ENCODE results near the gene PLA2G4F.

Gene PLA2G4F

DNA sequence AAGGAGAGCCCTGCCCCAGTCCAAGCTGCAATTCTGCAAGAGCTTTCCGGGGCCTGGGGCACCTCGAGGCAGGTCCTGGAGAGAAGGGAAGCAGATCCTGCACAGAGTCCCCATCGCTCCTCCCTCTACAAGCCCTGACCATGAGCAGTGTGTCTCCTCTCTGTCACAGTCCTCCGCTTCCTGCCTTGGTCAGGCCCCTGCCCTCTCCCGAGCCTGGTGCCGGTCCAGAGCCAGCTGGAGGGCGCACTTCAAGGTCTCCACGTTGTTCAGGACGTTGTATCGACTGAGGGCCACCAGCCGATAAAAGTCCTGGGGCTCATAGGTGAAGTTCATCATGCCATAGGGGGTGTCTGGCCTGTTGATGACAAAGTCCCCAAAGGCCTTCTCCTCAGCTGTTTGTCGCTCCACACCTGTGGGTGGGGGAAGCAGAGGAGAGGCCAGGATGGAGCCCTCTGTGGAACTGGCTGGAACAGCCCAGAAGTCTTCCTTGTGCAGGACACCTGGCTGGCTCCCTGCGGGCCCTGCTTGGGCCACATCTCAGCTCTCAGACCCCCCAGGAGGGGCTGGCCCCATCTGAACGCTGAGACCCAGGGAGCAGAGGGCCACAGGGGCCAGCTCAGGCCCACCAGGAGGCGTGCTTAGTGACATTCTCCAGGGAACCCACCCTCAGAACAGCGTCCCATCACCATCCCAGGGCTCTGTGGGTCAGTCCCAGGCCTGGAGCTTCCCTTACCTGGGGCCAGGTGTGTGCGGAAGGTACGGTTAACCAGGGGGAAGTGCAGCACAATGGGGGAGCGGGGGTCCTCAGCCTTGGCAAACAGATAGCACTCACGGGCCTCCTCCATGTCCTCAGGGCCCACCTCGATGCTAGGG lies 14.4 kb downstream of the PLA2G4F start:
- ChIA-PET POLR2A (ENCODE audit: low non-redundant PET) (no interaction called here), CTCF (interaction anchor here (0.6 kb wide), 1 partner anchor 247 kb away, joined by 4 read pairs; no protein-coding TSS in a partner anchor)
- DNase-seq (ENCODE audit: low spot score) = no peak
- no peak overlapping the region for H3K27ac ChIP-seq
- TF ChIP-seq, protein P1, sequence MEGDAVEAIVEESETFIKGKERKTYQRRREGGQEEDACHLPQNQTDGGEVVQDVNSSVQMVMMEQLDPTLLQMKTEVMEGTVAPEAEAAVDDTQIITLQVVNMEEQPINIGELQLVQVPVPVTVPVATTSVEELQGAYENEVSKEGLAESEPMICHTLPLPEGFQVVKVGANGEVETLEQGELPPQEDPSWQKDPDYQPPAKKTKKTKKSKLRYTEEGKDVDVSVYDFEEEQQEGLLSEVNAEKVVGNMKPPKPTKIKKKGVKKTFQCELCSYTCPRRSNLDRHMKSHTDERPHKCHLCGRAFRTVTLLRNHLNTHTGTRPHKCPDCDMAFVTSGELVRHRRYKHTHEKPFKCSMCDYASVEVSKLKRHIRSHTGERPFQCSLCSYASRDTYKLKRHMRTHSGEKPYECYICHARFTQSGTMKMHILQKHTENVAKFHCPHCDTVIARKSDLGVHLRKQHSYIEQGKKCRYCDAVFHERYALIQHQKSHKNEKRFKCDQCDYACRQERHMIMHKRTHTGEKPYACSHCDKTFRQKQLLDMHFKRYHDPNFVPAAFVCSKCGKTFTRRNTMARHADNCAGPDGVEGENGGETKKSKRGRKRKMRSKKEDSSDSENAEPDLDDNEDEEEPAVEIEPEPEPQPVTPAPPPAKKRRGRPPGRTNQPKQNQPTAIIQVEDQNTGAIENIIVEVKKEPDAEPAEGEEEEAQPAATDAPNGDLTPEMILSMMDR (conservative IDR thresholded peaks at IDR 0.05; ENCODE audit: low read depth) = no peak

DNA sequence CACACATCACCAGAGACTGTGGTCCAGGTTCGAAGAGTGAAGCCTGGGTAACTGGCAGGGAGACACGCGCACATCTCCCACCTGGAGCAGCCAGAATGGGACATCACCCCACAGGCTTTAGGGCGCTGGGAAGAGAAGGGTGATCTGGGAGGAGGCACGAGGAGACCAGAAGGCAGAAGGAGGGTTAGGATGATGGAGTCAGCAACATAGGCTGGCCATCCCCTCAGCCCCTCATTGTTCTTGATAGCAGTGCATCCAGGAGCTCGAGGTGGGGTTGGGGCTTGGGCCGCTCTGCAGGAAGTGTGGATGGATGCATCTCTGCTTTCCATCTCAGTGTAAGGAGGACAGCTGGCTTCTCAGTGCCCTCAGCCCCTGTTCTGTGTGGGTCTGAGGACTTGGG lies 15.2 kb downstream of the PLA2G4F start:
- no peak overlapping the region for H3K27ac ChIP-seq
- POLR2A ChIA-PET (ENCODE audit: low non-redundant PET) = no interaction called here
- no peak for DNase-seq (ENCODE audit: low spot score)
- TF ChIP-seq, protein P1 (conservative IDR thresholded peaks at IDR 0.05; ENCODE audit: low read depth) = no peak
- CTCF ChIA-PET = no interaction called here

DNA sequence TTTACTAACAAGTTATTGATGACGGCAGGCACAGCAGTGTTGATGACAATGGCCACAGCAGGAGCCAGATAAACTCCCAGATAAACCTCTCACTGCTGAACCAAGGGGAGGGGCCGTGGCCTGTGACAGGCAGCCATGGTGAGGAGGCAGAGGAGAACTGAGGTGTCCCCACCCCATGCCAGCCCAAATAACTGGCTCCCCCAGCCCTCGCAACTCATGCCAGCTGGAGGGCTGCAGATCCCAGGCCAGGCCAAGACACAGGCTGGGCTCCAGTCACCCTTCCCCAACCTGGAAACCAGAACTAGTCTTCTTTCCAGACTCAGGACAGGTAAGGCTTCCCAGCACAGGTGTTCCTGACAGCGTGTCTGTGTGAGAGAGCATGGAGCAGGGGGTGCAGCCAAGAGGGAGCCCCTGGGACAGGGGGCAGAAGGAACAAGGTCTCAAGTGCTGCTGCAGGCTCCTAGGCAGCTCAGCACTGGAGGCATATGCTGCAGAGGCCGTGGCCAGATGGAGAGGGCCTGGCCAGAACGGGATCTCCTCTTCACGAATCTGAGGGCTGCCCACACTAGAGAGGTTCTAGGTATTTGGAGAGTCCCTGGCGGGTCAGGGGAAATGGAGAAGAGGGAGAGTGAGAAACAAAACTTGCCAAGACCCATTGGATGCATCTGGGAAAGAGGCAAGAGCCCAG lies 15.9 kb downstream of the PLA2G4F start:
- POLR2A ChIA-PET (ENCODE audit: low non-redundant PET) = no interaction called here
- CTCF ChIA-PET = interaction anchor here (0.5 kb wide), 1 partner anchor 56 kb away, joined by 3 read pairs; no protein-coding TSS in a partner anchor

DNA sequence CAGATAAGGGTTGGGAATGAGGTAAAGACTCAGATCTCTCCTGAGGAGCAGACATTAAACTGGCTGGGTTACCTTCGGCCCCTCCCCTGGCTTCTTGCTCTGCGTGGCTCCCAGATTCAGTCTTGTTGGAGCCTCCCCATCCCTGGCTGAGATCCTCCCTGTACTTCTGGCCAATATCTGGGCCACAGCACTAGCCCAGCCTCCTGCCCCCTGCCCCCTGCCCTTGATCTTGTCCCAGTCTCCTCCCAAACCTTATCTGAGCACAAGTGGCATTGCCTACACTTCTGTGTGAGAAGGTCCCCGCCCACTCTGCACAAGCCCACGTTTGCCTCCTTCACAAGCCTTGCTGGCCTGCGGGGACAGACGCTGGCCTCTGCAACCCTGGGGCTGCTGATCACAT lies 16.8 kb downstream of the PLA2G4F start:
- DNase-seq (ENCODE audit: low spot score) = no peak
- ChIA-PET POLR2A (ENCODE audit: low non-redundant PET) (no interaction called here), CTCF (interaction anchor here (1.9 kb wide), 1 partner anchor 55 kb away, joined by 9 read pairs; no protein-coding TSS in a partner anchor)
- H3K27ac ChIP-seq = no peak overlapping the region
- TF ChIP-seq, protein P1 (conservative IDR thresholded peaks at IDR 0.05; ENCODE audit: low read depth) = no peak

More for the DNA sequence above, 15.9 kb downstream of the PLA2G4F start:
- H3K27ac ChIP-seq = no peak overlapping the region
- DNase-seq (ENCODE audit: low spot score) = no peak
- TF ChIP-seq, protein P1 (conservative IDR thresholded peaks at IDR 0.05; ENCODE audit: low read depth) = no peak

DNA sequence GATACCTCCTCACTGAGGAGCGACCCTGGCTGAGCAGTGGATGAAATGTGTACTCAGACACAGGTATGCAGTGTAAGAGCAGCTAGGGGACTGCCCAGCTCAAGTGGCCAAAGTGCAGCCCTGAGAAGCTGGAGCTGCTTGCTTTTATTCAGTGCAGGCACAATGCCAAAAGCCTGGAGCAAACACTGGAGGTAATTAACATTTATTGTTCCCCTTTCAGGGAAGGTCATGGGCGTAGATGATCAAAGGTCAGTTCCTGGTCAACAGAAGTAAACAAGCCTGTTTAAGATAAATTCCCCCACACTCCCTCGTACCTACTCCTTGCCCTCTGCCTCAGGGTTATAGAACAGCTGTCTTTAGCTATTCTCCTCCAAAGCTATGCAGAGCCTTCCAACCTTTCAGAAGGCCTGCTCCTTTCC lies 17.5 kb downstream of the PLA2G4F start:
- ChIA-PET CTCF (interaction anchor here (0.7 to 1.9 kb wide), 4 partner anchors 54 to 379 kb away, joined by 3 to 9 read pairs (median 4); no protein-coding TSS in a partner anchor), POLR2A (ENCODE audit: low non-redundant PET) (interaction anchor here (0.6 kb wide), 1 partner anchor 17 kb away, joined by 3 read pairs; the partner anchor contains the start of gene PLA2G4F)

DNA sequence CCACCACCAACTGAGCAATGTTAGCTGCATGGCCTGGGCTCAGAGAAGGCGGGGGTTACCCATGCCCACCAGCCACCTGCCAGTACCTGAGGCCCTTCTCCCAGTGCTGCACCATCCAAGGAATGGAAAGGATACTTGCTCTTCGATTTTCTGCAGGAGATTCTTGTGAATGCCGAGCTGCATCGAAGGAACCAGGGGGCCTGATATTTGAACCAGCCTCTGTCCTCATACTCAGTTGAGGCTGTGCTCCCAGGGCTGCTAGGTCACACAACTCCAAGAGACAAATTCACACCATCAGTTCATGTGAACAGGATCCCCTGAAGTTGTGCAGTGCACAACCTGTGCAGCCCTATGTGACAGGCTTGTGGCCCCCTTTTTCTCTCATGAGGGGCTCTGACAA lies 18.0 kb downstream of the PLA2G4F start:
- ChIA-PET CTCF (interaction anchor here (0.6 to 1.9 kb wide), 10 partner anchors 46 to 379 kb away, joined by 3 to 9 read pairs (median 4); no protein-coding TSS in a partner anchor), POLR2A (ENCODE audit: low non-redundant PET) (interaction anchor here (0.6 kb wide), 1 partner anchor 18 kb away, joined by 3 read pairs; the partner anchor contains the start of gene PLA2G4F)
- no peak overlapping the region for H3K27ac ChIP-seq
- DNase-seq (ENCODE audit: low spot score) = no peak
- TF ChIP-seq, protein P1 (conservative IDR thresholded peaks at IDR 0.05; ENCODE audit: low read depth) = no peak

More for the DNA sequence above, 17.5 kb downstream of the PLA2G4F start:
- no peak for DNase-seq (ENCODE audit: low spot score)
- TF ChIP-seq, protein P1 (conservative IDR thresholded peaks at IDR 0.05; ENCODE audit: low read depth) = no peak
- no peak overlapping the region for H3K27ac ChIP-seq

Measured in RWPE1 (cell line).